ENCODE results near the gene OLFM3. TPM values are rescaled to one million over a fixed set of nuclear protein-coding genes. Genes with fewer than 3 reads are reported as not detected.

OLFM3 gene
- total RNA-seq, 1 experiment from 2014 or later = not detected

- intact Hi-C loops (cut with micrococcal nuclease; ENCODE audit: unreplicated experiment) = no loop called here
- Histone ChIP-seq H3K27ac (no peak overlapping the region), H3K36me3 (ENCODE audit: low read depth) (no peaks in the 10 kb centered on the region), H3F3A (ENCODE audit: insufficient read depth, low read depth) (no peaks in the 10 kb centered on the region), H3K4me1 (replicated peaks; ENCODE audit: insufficient read depth) (no peaks in the 10 kb centered on the region), H3K9me3 (ENCODE audit: insufficient read depth, low read depth) (no peaks in the 10 kb centered on the region), H3K4me2 (no peak overlapping the region), H3K4me3 (no peak overlapping the region), H3K9me2 (ENCODE audit: insufficient read depth) (no peaks in the 10 kb centered on the region), H4K20me1 (ENCODE audit: insufficient read depth) (no peaks in the 10 kb centered on the region), H2AFZ (no peak overlapping the region), H3K79me2 (ENCODE audit: low read depth) (no peaks in the 10 kb centered on the region), H3K27me3 (ENCODE audit: insufficient read depth, low read depth) (no peaks in the 10 kb centered on the region)
- CTCF ChIA-PET = no interaction called here
- TF ChIP-seq EZH2 (IDR thresholded peaks at IDR 0.05; ENCODE audit: low read depth) (no peak), CTCF (conservative IDR thresholded peaks at IDR 0.05) (no peak)
- no peak for DNase-seq
- POLR2A ChIA-PET (ENCODE audit: unreplicated experiment) = no interaction called here
- BruUV-seq (replicated peaks) = no TSS peak
Observed at GRCh38 chr1:101938681-101939080, 58.0 kb downstream of the OLFM3 start.

GRCh38 chr1:101929343-101929742 lies 67.4 kb downstream of the OLFM3 start:
- no peaks in the 10 kb centered on the region for H3F3A ChIP-seq (ENCODE audit: insufficient read depth, low read depth)
- no peak overlapping the region for H3K4me2 ChIP-seq
- DNase-seq = no peak
- H4K20me1 ChIP-seq (ENCODE audit: insufficient read depth) = 0 out of 2 replicates have a peak, but pooled peaks cover 2% of the 10 kb centered on the region
- no peak overlapping the region for H3K4me3 ChIP-seq
- no peaks in the 10 kb centered on the region for H3K27me3 ChIP-seq (ENCODE audit: insufficient read depth, low read depth)
- POLR2A ChIA-PET (ENCODE audit: unreplicated experiment) = no interaction called here
- no peaks in the 10 kb centered on the region for H3K79me2 ChIP-seq (ENCODE audit: low read depth)
- H3K36me3 ChIP-seq (ENCODE audit: low read depth) = no peaks in the 10 kb centered on the region
- no peak overlapping the region for H3K27ac ChIP-seq
- H3K9me2 ChIP-seq (ENCODE audit: insufficient read depth) = no peaks in the 10 kb centered on the region
- CTCF ChIA-PET = no interaction called here
- no peaks in the 10 kb centered on the region for H3K9me3 ChIP-seq (ENCODE audit: insufficient read depth, low read depth)
- no peaks in the 10 kb centered on the region for H3K4me1 ChIP-seq (replicated peaks; ENCODE audit: insufficient read depth)
- H2AFZ ChIP-seq = no peak overlapping the region
- intact Hi-C loops (cut with micrococcal nuclease; ENCODE audit: unreplicated experiment) = no loop called here
- TF ChIP-seq EZH2 (IDR thresholded peaks at IDR 0.05; ENCODE audit: low read depth) = no peak
- TF ChIP-seq CTCF (conservative IDR thresholded peaks at IDR 0.05) = no peak
- BruUV-seq (replicated peaks) = no TSS peak

GRCh38 chr1:101928829-101929228 lies 67.9 kb downstream of the OLFM3 start:
- 0 out of 2 replicates have a peak, but pooled peaks cover 2% of the 10 kb centered on the region for H4K20me1 ChIP-seq (ENCODE audit: insufficient read depth)
- TF ChIP-seq CTCF (conservative IDR thresholded peaks at IDR 0.05) (no peak), EZH2 (IDR thresholded peaks at IDR 0.05; ENCODE audit: low read depth) (no peak)
- CTCF ChIA-PET = no interaction called here
- intact Hi-C loops (cut with micrococcal nuclease; ENCODE audit: unreplicated experiment) = no loop called here
- no peaks in the 10 kb centered on the region for H3K9me2 ChIP-seq (ENCODE audit: insufficient read depth)
- no peaks in the 10 kb centered on the region for H3K27me3 ChIP-seq (ENCODE audit: insufficient read depth, low read depth)
- no peak overlapping the region for H3K4me2 ChIP-seq
- DNase-seq = no peak
- BruUV-seq (replicated peaks) = no TSS peak
- no peaks in the 10 kb centered on the region for H3K36me3 ChIP-seq (ENCODE audit: low read depth)
- no peak overlapping the region for H2AFZ ChIP-seq
- H3K27ac ChIP-seq = no peak overlapping the region
- H3K4me3 ChIP-seq = no peak overlapping the region
- POLR2A ChIA-PET (ENCODE audit: unreplicated experiment) = no interaction called here
- H3K79me2 ChIP-seq (ENCODE audit: low read depth) = no peaks in the 10 kb centered on the region
- no peaks in the 10 kb centered on the region for H3K9me3 ChIP-seq (ENCODE audit: insufficient read depth, low read depth)
- H3F3A ChIP-seq (ENCODE audit: insufficient read depth, low read depth) = no peaks in the 10 kb centered on the region
- no peaks in the 10 kb centered on the region for H3K4me1 ChIP-seq (replicated peaks; ENCODE audit: insufficient read depth)
